HG03378 (cell line): ENCODE results near the gene GRID1.
"Not testable (repeated sequence)": the region's sequence is repeated elsewhere in the genome, so short reads cannot be mapped to it uniquely, and the experiment has no call there.

Source experiments
- ATAC-seq: cut with Tn5 transposase; IDR thresholded peaks from one replicate; pipeline ENCODE4 v1.9.1; 2021; ENCODE audit warnings: mild to moderate bottlenecking, moderate library complexity; ENCODE audit not compliant: unreplicated experiment

Gene GRID1

GRCh38 chr10:85699066-85699465 is 667.5 kb downstream of the GRID1 start:
- ATAC-seq, result not testable (repeated sequence)

- no peak for ATAC-seq
Observed at GRCh38 chr10:85696893-85697292, 669.7 kb downstream of the GRID1 start.

GRCh38 chr10:85682621-85683020 is 684.0 kb downstream of the GRID1 start:
- no peak for ATAC-seq

- ATAC-seq, result no peak
Observed at GRCh38 chr10:85679710-85680109, 686.9 kb downstream of the GRID1 start.

GRCh38 chr10:85679061-85679460 is 687.5 kb downstream of the GRID1 start:
- no peak for ATAC-seq

GRCh38 chr10:85674851-85675250 is 691.7 kb downstream of the GRID1 start:
- ATAC-seq, result no peak

DNA sequence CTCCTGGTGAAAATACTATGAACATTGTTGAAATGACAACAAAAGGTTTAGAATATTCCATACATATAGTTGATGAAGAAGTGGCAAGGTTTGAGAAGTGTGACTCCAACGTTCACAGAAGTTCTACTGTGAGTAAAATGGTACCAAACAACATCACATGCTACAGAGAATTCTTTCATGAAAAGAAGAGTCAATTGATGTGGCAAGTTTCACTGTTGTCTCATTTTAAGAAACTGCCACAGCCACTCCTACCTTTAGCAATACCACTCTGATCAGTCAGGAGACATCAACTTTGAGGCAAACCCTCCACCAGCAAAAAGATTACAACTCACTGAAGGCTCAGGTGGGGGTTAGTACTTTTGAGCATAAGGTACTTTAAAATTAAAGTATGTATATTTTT is 693.3 kb downstream of the GRID1 start:
- no peak for ATAC-seq

GRCh38 chr10:85671530-85671929 is 695.1 kb downstream of the GRID1 start:
- no peak for ATAC-seq

GRCh38 chr10:85668522-85668921 is 698.1 kb downstream of the GRID1 start:
- no peak for ATAC-seq

DNA sequence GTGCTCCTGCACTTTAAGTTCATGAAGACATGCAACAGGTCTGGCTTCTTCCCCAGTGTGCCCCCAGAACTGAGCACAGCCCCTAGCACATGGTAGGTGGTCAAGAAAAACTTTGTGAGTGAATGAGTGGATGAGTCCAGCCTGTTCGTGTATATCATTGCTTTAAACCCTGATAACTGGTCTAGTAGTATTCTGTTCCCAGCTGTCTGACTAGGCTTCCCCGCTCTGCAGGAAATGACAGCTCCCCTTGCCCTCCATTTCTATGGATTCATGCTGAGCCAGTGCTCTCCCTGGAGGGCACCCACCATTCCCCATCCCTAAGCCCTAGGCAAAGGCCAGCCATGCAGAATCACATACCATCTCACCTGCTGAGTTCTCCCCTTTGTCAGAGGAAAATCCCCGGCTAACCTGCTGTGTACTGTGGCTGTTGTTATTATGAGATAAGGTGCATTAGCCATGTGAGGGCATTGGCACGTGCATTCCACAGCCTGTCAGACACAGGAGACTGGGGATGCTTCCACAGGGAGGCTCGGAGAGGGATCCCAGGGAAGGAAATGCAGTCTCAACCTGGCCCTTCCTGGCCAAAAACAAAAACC is 698.9 kb downstream of the GRID1 start:
- no peak for ATAC-seq

- ATAC-seq, result no peak
Observed at GRCh38 chr10:85666987-85667386, 699.6 kb downstream of the GRID1 start.

DNA sequence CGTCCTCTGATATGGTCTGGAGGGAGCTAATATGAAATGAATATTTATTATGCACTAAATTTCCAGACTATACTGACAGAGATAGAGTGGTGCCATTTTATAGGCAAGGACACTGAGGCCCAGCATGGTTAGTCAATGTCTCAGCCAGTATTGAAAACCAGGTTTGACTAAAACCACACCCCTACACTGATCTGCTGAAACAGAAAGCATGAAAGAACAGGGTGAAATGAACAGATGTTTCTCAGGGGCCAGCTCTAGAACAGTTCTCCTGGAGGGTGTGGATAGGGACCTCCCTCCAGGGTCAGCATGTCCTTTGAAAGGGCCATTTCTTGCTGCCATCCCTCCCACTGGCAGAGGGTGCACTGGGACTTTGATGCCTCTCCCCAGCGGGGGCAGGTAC is 700.5 kb downstream of the GRID1 start:
- no peak for ATAC-seq

- ATAC-seq, result no peak
Observed at GRCh38 chr10:85665681-85666080, 700.9 kb downstream of the GRID1 start.

- no peak for ATAC-seq
Observed at GRCh38 chr10:85665078-85665477, 701.5 kb downstream of the GRID1 start.

GRCh38 chr10:85661123-85661522 is 705.5 kb downstream of the GRID1 start:
- no peak for ATAC-seq

DNA sequence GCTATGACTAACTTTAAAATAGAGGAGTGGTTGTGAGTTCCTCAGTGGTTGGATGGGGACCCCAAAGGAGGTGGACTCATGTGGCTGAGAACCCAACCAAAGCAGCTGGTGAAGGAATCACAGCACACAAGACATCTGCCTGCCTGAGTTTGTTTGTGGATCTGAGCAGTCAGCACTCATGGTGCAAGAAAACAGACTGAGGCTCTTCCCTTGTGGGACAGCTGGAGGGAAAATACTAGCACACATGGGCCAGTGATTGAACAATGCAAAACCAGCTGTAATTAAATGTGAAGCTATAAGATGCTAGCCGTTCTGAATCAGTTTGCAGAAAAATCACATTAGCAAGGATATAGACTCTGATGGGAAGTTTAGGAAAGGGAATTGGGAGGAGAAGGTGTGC is 707.3 kb downstream of the GRID1 start:
- ATAC-seq, result no peak

- ATAC-seq, result no peak
Observed at GRCh38 chr10:85658518-85658917, 708.1 kb downstream of the GRID1 start.

DNA sequence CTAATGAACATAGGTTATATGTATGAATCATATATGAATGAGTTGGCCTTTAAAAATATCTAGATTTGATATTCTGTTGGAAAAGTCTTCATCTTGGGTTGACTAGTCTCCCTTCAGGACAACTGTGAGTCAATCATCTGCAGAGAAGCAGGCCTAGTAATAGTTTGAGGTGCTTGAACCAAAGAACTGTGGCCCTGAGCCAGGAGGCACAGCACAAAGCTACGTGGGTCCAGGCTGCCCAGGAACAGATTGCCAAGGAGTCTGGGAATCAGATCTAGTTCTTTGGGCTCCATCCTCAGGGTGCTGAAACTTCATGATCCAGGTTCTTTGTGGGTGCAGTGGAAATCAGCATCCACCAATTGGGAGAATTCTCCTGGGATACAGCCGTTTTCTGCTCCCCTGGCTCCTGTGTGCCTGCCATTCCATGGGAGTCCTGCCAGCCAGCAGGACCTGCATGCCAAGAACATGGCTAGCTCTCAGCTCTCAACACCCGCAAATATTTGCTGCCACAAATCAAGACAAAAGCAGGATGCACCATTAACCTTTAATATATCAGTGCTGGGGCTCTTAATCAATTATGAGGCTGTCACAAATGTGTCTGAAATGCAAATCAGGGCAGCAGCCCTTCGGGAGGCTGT is 709.0 kb downstream of the GRID1 start:
- ATAC-seq, result no peak

- ATAC-seq, result no peak
Observed at GRCh38 chr10:85655411-85655810, 711.2 kb downstream of the GRID1 start.

DNA sequence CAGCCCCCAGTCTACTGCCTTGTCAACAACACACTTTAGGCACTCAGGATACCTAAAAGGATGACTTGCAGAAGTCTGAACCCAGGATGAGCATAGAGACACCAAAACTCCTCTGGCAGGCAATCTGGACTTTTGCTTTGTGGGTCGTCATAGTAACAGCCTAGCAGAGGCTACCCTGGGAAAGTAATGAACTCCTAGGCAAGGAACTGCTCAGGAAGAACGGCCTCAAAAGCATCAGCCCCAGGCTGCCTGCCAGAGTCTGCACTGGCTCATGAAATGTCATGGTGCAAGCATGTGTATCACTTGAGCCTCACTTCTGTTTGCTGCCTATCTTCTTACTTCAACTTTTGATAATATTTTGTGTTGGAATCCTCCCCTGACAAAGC is 715.1 kb downstream of the GRID1 start:
- no peak for ATAC-seq

DNA sequence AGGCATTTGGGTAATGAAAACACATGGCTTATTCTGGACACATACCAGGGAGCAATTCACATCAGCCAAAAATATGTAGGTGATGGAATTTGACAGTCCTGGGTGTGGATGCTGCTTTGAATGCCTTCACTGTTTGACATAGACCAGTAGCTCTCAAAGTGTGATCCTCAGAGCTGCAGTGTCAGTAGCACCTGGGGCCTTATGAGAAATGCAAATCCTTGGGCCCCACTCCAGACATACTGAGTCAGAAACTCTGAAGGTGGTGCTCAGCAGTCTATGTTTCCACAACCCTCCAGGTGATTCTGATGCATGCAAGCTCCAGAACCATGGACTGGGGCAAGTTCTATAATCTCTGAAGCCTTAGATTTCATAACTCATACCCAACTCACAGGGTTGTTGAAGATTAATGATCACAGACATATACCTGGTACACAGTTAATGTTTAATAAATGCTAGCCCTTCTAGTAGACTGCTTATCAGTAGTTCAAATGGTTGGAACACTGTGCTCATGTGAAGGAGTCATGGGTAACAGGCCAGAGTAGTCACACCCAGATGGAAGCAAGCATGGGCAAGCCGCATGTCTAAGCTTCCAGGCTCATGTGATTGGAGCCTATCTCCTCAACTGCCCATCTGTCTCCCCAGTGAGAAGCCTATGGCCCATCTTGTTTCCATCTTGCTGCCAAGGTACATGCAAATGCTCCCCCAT is 715.7 kb downstream of the GRID1 start:
- no peak for ATAC-seq

- ATAC-seq, result no peak
Observed at GRCh38 chr10:85649461-85649860, 717.1 kb downstream of the GRID1 start.
